NCI-H1436 treated with DMSO at 0.1 percent for 48 hours (cell line): Measurements from ENCODE around the gene SELENOI.
"Not testable (repeated sequence)": the region's sequence is repeated elsewhere in the genome, so short reads cannot be mapped to it uniquely, and the experiment has no call there.

Experiments used
- DNase-seq: peaks from one replicate; lab custom pipeline; 2025; lab: John Stamatoyannopoulos, UW

SELENOI gene, protein sequence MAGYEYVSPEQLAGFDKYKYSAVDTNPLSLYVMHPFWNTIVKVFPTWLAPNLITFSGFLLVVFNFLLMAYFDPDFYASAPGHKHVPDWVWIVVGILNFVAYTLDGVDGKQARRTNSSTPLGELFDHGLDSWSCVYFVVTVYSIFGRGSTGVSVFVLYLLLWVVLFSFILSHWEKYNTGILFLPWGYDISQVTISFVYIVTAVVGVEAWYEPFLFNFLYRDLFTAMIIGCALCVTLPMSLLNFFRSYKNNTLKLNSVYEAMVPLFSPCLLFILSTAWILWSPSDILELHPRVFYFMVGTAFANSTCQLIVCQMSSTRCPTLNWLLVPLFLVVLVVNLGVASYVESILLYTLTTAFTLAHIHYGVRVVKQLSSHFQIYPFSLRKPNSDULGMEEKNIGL

DNA sequence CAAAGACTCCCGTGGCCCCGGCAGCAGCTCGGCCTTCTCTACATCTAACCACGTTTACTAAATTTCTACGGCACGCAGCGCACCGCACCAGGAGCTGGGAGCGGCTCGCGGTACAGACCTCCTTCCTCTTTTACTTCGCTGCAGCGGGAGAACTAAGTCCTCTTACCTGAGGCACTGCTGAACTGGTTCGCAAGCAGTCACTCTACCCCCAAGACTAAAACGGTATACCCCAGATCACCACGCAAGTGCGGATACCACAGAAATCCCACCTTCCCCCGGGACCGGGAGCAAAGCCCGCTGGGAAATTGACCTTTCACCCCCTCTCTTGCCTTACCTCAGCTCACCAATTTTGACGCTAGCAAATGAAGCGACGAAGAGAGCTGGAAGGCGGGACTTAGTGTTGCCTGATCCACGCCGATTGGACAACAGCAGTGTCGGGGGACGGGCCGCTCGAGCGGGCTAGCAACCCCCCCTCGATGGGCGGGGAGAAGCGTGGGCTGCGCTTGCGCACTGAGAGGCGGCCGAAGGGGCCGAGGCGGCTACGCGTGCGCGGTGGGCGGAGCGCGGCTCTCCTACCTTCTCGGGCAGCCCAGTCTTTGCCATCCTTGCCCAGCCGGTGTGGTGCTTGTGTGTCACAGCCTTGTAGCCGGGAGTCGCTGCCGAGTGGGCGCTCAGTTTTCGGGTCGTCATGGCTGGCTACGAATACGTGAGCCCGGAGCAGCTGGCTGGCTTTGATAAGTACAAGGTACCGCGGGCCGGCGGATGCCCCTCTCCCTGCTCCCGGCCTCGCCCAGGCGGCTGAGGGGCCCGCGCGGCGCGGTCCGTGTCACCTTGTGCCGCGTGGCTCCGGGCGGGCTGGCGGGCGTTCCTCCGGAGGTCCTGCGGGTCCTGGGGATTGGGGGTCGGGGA lies at the start of gene SELENOI:
SELENOI (plus strand) TSS at position 599 of the 909 bp plus-strand sequence; CDS start at position 689, 90 bp downstream.
- peak; percentile 97 for DNase-seq

DNA sequence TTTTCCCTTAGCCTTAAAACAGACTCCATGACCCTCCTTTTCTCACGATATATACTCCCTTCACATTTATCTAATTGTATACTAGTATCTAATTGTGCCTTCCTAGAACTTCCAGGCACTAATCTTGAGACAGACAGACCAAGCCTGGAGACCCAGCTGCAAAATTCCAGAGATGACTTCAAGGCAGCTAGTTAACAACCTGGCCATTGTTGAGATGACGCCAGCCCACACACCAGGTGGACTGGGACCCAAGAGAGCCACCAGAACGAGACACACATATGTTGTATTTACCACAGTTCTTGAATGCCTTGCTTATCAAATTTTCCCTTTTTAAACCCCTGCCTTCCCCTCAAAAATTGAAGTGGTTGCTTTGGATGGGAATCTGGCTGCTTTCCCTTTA lies 48.9 kb upstream of the SELENOI start:
- no peak for DNase-seq

DNA sequence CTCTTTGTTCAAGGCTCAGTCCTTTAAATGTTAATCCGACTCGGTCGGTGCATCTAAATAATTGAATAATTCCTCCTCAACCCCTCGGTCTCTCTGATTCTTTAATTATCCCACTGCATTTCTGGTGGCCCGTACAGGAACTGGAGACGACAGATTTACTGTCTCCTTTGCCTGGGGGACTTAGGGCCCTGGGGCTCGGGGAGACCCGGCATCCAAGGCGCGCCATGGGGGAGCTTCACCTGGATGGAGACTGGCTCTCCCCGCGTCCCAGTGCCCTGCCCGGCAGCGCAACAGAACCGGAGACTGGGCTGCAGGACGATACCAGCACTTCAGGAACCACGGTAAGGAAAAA lies 47.7 kb upstream of the SELENOI start:
- no peak for DNase-seq

DNA sequence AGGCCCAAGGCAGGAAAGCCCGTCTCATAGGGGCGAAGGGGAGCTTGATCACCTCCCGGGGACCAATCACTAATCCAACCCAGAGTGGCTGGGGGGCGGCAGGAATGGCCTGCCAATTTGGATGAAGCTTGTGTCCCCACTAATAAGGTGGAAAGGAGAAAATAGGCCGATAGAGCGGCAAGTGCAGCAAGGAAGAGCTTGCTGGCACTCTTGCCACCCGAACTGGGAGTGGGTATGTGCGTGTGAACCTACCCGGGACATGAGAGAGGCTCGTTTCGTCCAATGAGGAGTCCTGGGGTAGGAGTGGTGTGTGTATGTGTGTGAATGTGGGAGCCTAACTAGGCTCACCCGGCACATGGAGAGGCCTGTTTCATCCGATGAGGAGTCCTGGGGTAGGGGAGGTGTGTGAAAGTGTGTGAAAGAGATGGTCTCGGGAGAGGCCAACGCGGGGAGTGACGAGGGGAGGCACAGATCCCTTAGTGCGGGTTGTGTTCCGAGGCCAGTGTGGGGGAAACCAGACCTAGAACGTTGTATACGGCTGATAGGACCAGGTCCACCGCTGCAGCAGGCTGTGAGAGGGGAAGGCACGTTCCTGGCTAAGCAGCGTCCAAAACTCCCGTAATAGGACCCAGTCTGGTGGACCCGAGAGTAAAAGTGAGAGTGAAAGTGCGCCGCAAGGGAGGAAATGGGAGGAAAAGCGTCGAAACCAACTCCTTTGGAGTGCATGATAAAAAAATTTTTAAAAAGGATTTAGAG lies 47.1 kb upstream of the SELENOI start:
- no peak for DNase-seq

DNA sequence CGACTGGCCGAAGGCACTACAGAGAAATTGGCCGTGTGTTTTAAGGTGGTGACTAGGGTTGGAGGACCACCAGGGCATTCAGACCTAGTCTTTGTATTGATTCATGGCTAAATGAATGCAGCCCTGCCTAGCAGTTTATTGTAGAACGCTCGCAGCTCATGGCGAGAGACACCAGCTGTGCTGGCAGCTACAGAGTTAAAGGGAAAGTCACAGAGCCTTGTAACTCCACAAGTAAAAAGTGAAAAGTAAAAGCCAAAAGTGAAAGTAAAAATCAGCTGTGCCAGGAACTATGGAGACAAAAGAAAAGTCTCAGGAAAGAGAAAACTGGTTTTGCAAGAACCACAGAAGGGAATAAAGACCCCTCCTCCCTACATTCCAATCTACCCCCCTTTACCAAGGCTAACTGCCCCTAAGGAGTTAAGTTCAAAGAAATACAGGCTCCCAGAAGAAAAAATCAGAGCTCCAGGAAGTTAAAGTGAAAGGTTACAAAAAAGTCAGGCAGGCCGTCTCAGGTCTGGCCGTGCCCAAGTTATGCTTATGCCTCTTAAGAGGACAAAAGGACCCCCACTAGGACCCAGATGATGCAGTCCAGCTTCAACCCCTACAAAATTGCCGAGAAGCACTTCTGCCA lies 46.4 kb upstream of the SELENOI start:
- no peak for DNase-seq

DNA sequence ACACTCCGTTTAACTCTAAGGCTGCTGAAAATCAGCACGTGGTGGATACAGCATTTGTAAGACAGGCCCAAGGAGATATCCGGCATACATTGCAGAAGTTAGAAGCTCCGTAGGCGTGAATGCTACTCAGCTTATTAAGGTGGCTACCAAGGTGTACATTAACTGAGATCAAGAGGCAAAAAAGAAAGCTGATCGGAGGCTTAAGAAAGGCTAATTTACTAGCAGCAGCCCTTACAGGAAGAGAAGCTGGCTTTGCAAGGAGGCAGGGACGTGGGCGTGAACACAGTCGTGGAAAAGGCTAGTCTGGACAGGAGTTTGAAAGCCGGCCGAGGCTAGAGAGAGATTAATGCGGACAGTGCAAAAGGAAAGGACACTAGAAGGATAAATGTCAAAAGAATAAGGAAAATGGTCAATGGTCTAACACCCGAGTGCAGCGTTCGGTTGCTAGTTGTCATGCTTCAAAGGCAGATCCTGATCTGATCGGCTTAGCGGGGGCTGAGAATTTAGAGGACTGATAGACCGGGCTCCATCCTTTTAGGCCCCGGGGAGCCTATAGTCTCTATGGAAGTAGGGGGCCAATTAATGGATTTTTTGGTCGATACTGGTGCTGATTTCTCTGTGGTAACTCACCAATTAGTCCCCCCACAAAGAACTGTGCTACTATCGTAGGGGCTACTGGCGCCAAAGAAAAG lies 45.6 kb upstream of the SELENOI start:
- no peak for DNase-seq

DNA sequence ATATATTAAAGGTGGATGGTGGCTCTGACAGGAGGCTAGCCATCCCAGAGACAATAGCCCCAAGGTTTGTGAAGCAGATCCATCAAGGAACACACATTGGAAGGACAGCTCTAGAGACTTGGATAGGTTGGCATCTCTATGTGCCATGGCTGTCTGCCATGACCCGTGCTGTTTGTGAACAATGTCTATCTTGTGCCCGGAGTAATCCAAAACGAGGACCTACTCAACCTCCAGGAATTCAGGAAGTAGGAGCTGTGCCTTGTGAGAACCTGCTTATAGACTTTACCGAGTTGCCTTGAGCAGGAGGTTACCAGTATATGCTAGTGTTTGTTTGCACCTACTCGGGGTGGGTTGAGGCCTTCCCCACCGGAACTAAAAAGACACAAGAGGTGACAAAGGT lies 43.1 kb upstream of the SELENOI start:
- DNase-seq = no peak

DNA sequence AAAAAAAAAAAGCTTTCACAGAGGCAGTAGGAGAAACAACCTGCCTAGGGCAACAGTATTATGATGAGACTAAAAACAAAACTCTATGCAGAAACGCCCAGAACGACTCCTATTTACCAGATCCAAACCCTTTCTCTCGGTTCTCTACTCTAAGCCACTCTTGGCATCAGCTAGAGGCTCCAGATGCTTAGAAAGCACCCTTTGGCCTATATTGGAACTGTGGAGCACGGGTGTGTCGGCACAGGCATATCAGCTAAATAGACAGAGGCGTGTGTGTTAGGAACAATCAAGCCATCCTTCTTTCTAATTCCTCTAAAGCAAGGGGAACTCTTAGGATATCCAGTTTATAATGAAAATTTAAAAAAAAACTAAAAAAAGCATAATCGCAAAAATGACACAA lies 40.8 kb upstream of the SELENOI start:
- DNase-seq = not testable (repeated sequence)

DNA sequence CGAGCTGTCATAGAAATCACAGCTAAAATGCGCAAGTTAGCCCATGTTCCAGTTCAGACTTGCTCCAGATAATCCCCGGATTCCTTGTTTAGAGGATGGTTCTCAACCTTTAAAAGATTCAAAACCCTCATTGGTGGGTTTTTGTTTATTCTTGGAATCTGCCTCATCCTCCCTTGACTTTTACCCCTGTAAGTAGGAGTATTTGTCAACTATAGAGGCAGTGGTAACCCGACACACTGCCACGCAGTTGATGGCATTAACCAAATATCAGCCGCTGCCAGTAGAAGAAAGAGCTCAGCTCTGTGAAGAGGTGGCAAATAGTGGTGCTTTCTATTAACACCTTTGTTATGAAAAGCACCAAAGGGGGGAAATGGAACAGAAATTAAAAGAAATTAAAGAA lies 40.4 kb upstream of the SELENOI start:
- DNase-seq = no peak

DNA sequence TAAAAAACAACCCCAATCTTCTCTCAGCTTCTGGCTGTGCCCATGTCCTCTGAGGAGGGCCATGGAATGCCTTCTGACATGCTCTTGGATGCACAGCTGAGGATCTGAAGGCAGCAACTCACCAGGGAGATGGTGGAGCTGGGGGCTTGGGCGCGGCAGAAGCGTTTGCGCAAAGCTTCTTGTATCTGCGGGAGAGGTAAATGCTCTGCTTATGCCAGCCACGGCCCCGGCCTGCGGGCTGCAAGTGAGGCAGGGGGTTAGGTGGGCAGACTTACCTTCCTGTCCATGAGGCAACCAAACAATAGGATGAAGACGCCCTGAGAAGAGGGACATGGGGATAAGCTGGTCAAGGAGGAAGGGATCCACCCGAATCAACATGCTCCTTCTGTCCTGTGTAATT lies 36.0 kb upstream of the SELENOI start:
- DNase-seq = no peak

DNA sequence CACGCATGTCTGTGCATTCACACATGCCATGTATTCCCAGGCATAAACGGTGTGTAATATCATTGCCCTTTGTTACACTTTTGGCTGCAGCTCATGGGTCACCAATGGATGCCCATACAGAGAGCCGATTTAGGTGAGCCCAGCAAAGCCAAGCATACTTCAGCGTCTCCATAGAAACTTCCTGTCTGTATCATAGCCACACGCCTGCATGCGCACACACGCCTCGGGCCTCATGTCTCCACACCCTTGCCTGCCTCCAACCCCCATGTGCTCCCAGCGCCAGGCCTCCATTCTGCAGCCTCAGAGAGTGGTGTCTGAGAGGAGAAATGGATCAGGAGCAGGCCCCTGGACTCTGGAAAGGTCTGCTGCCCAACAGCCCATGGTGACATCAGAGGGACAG lies 33.5 kb upstream of the SELENOI start:
- DNase-seq = no peak

DNA sequence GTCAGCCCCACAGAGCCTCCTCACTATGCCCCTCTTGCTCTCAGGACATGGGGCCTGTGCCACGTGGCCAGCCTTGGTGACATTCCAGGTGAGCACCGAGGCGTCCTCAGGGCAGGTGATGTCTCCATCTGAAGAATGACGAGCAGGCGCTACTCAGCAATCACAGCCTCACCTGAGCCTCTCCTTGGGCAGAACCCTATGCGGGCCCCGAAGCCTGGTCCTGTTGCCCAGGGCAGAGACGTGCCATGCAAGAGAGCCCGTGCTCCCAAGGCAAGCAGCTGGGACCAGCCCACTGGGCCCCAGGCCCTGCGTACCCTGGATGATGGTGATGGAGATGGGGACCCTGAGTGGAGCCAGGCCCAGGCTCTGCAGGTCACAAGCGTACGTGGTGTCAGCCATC lies 32.5 kb upstream of the SELENOI start:
- no peak for DNase-seq

DNA sequence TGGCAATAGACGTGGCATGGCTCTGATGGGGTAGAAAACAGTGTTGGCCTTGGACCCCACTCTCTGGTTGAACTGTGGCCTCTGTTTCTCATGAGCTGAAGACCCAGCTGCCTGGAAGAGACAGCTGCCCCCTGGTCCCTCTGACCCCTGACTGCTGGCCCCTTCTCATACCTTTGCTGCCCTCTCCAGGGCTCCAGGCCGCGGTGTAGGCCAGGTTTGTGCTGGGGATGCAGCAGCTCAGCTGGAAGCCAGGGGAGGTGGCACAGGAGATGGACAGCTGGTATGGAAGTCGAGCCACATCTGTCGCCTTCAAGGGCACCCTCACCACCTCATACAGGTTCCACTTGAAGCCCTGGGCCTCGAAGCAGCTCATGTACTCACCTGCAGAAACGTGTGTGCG lies 31.7 kb upstream of the SELENOI start:
- no peak for DNase-seq

DNA sequence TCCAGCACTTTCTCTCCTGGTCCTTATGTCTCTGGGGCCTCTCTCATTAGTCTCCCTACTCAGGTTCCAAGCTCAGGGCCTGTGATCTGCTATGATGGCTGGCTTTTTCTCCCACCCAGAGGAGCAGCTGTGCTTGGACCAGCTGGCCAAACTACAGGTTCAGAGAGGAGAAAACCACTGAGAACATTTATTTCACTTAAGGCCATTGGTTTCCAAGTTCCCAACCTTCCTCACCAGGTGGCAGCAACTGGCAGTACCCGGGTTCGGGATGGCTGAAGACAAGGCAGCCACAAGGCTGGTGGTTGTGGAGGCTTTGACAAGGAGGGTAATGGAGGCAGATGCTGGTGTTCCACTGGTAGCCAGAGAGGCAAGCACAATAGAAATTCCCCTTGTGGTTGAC lies 29.9 kb upstream of the SELENOI start:
- DNase-seq = no peak

DNA sequence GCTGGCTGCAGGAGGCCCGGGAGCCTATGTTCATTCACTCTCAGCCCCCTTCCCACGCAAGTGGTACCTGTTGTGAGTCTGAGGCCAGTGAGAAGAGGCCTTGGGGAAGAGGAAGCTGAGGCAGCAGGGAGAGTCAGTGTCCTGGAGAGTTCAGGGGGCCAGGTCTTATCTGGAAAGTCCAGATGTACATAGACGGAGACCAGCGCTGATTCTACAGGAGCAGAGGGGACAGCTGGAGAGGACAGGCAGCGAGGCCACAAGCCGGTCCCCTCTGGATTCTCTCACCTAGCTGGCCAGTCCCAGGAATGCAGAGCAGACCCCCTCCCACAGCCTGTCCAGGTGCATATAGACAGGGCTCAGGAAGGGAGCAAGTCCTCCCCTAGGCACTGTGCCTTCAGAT lies 29.1 kb upstream of the SELENOI start:
- DNase-seq = no peak

DNA sequence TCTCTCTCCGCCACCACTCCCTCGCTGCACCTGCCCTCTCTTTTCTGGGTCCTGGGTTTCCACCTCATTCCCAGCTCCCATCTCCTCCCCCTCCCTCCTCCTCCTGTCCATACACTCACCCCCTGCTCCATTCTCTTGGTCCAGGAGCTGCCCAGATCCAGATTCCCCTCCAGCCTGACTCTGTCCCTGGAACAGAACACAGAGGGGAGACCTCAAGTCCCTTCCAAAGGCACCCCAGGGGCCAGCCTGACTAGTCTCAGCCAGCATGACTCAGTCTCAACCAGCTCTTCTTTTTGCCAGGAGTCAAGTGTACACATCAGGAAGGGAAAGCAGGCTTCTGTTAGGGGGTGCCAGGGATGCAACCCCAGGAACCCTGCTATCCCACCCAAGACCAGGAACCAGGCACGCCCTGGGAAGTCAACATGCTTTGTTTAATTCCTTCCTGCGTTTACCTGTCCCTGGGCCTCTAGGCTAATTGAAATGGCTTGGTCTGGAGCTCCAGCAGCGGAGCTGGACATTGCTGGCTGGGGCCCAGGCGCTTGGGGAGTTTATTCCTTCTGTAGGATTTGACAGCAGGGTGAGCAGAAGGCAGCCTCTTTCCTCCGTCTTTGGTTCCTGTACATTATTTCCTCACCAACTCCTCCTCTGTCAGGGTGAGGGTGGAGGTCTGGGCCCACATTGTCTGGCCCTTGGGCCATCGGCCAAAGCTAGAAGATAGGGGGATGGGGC lies 28.4 kb upstream of the SELENOI start:
- no peak for DNase-seq

DNA sequence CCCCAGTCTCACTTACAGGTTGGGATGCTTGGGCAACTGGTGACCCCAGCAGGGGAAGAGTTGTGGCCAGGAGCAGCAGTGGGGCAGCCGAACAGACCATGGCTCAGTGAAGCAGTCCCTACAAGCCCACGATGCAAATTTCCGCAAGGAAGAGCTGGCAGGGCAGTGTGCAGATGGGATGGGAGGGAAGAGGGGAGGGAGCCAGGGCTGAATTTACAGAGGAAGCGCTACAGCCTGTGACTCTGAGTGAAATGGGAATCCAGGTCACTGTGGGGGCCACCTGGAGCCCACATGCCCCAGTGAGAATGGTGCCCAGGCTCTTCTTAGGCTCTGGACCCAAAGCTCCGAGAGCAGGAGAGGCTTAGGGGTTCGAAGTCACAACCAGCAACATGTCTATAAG lies 27.0 kb upstream of the SELENOI start:
- DNase-seq = no peak

DNA sequence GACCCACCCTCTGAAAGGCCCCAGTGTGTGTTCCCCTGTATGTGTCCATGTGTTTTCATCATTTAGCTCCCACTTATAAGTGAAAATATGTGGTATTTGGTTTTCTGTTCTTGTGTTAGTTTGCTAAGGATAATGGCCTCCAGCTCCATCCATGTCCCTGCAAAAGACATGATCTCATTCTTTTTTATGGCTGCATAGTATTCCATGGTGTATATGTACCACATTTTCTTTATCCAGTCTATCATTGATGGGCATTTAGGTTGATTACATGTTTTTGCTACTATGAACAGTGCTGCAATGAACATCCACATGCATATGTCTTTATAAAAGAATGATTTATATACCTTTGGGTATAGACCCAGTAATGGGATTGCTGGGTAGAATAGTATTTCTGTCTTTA lies 21.5 kb upstream of the SELENOI start:
- not testable (repeated sequence) for DNase-seq

DNA sequence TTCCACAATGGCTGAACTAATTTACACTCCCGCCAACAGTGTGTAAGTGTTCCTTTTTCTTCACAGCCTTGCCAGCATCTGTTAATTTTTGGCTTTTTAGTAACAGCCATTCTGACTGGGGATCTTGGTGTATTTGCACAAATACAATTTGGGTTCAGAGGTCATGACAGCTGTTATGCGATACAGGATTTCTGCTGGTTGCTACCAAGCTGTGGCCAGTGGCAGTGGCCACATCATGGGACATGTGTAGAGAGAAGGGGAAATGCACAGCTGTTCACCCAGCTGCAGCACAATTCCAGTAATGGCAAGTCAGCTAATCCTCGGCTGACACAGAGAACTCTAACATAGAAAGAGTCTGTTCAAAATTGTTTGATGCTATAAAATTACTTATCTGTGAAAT lies 21.0 kb upstream of the SELENOI start:
- no peak for DNase-seq

DNA sequence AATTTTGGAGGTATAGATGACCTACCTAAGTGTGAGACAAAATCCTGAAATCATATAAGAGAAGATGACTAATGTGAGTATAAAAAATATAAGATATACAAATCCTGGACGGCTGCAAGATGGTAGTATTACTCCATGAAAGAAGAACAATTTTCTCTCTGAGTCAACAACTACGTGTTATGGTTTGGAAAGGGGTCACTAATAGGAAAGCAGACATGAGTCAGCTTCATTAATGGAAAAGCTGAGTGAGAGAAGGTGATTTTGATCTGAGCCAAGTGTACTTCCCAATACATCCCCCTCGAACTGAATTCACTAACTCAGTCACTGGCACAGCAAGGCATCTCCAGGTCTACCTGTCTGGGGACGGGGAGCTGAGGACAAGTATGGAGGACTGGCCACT lies 20.1 kb upstream of the SELENOI start:
- DNase-seq = no peak

DNA sequence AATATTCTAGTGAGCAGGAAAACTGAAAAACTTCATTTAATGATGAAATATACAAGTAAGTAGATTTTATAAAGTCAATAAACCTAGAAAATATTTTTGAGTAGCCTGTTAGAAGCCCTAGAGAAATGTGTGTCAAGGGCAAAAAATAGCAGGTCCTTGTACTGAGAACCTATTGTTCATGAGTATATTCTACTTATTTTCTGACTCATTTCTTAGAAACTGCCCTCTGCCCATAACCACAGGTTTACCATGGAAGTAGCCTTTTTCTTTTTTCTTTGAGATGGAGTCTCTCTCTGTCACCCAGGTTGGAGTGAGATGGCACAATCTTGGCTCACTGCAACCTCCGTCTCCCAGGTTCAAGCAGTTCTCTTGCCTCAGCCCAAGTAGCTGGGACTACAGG lies 19.4 kb upstream of the SELENOI start:
- no peak for DNase-seq
